ENCODE data around the gene COG5.

The COG5 gene

GRCh38 chr7:107428642-107429041 lies 135.1 kb downstream of the COG5 start:
- H3K27me3 ChIP-seq, result no peaks in the 10 kb centered on the region
- H3K4me3 ChIP-seq (ENCODE audit: low read depth in 1 of 2, low read length in 1 of 2), result no peak overlapping the region
- TF ChIP-seq, protein P1, sequence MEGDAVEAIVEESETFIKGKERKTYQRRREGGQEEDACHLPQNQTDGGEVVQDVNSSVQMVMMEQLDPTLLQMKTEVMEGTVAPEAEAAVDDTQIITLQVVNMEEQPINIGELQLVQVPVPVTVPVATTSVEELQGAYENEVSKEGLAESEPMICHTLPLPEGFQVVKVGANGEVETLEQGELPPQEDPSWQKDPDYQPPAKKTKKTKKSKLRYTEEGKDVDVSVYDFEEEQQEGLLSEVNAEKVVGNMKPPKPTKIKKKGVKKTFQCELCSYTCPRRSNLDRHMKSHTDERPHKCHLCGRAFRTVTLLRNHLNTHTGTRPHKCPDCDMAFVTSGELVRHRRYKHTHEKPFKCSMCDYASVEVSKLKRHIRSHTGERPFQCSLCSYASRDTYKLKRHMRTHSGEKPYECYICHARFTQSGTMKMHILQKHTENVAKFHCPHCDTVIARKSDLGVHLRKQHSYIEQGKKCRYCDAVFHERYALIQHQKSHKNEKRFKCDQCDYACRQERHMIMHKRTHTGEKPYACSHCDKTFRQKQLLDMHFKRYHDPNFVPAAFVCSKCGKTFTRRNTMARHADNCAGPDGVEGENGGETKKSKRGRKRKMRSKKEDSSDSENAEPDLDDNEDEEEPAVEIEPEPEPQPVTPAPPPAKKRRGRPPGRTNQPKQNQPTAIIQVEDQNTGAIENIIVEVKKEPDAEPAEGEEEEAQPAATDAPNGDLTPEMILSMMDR (IDR thresholded peaks at IDR 0.05), result no peak
- H3K9me3 ChIP-seq, result no peaks in the 10 kb centered on the region
- H3K27ac ChIP-seq, result no peak overlapping the region
- H3K36me3 ChIP-seq, result no peaks in the 10 kb centered on the region
- H3K4me1 ChIP-seq (ENCODE audit: control insufficient read depth in 1 of 2, insufficient read depth in 1 of 2, low read depth in 1 of 2, low read length in 1 of 2), result no peaks in the 10 kb centered on the region

DNA sequence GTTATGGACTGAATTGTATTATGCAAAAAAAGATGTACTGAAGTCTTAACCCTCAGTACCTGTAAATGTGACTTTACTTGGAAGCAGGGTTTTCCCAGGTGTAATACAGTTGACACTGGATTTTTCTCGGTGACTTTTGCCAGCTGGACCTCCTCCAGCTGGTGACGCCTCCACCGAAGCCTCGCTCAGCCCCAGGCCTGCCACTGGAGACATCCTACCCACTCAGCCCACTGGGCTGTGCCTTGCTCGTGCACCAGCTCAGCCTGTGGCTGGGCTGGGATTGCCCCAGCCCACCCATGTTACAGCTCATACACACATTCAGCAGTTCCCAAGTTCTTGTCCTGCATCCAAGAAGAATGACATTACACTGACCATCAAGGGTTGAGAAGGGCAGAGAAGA lies 136.3 kb downstream of the COG5 start:
- H3K27me3 ChIP-seq, result no peaks in the 10 kb centered on the region
- TF ChIP-seq, protein P1 (IDR thresholded peaks at IDR 0.05), result no peak
- H3K4me1 ChIP-seq (ENCODE audit: control insufficient read depth in 1 of 2, insufficient read depth in 1 of 2, low read depth in 1 of 2, low read length in 1 of 2), result no peaks in the 10 kb centered on the region
- H3K27ac ChIP-seq, result no peak overlapping the region
- no peak overlapping the region for H3K4me3 ChIP-seq (ENCODE audit: low read depth in 1 of 2, low read length in 1 of 2)
- no peaks in the 10 kb centered on the region for H3K9me3 ChIP-seq
- no peaks in the 10 kb centered on the region for H3K36me3 ChIP-seq

GRCh38 chr7:107414198-107414597 lies 149.5 kb downstream of the COG5 start:
- H3K4me3 ChIP-seq (ENCODE audit: low read depth in 1 of 2, low read length in 1 of 2), result no peak overlapping the region
- TF ChIP-seq, protein P1 (IDR thresholded peaks at IDR 0.05), result no peak
- H3K27me3 ChIP-seq, result no peaks in the 10 kb centered on the region
- H3K36me3 ChIP-seq, result no peaks in the 10 kb centered on the region
- no peaks in the 10 kb centered on the region for H3K4me1 ChIP-seq (ENCODE audit: control insufficient read depth in 1 of 2, insufficient read depth in 1 of 2, low read depth in 1 of 2, low read length in 1 of 2)
- no peaks in the 10 kb centered on the region for H3K9me3 ChIP-seq
- no peak overlapping the region for H3K27ac ChIP-seq

DNA sequence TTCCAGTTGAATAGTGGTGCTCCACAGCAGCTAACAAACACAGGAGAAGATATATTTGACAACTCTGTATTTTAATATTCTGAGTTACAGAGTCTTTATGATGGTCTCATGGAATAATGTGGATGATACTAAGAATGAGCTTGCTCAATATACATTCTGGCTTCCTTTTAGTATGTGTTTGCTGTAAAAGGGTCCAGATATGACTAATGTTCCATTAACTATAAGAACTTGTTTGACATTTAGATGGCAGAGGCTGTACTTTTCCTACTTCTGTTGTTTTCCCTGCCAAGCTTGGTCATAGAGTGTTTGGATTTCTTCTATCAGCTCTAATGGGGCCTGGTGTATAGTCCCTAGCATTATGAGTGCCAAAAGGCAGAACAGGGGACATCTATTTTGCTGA lies 155.4 kb downstream of the COG5 start:
- no peak overlapping the region for H3K4me3 ChIP-seq (ENCODE audit: low read depth in 1 of 2, low read length in 1 of 2)
- TF ChIP-seq, protein P1 (IDR thresholded peaks at IDR 0.05), result no peak
- no peak overlapping the region for H3K27ac ChIP-seq
- H3K9me3 ChIP-seq, result no peaks in the 10 kb centered on the region
- H3K4me1 ChIP-seq (ENCODE audit: control insufficient read depth in 1 of 2, insufficient read depth in 1 of 2, low read depth in 1 of 2, low read length in 1 of 2), result no peaks in the 10 kb centered on the region
- H3K36me3 ChIP-seq, result no peaks in the 10 kb centered on the region
- no peaks in the 10 kb centered on the region for H3K27me3 ChIP-seq

- Histone ChIP-seq H3K4me1 (ENCODE audit: control insufficient read depth in 1 of 2, insufficient read depth in 1 of 2, low read depth in 1 of 2, low read length in 1 of 2) (no peaks in the 10 kb centered on the region), H3K36me3 (no peaks in the 10 kb centered on the region), H3K4me3 (ENCODE audit: low read depth in 1 of 2, low read length in 1 of 2) (no peak overlapping the region), H3K27ac (no peak overlapping the region), H3K27me3 (no peaks in the 10 kb centered on the region), H3K9me3 (no peaks in the 10 kb centered on the region)
- TF ChIP-seq, protein P1 (IDR thresholded peaks at IDR 0.05), result no peak
Measured at GRCh38 chr7:107405559-107405958, 158.2 kb downstream of the COG5 start.

Measured in neutrophil (primary cell).